Right hindlimb (tissue), 1 donor: ENCODE data around the gene HAL.
"Not testable (repeated sequence)": the region's sequence is repeated elsewhere in the genome, so short reads cannot be mapped to it uniquely, and the experiment has no call there.

ENCODE experiments used
- DNase-seq: peaks from one replicate; pipeline ENCODE4 v3.0.0-alpha.2; 2018

Gene HAL

DNA sequence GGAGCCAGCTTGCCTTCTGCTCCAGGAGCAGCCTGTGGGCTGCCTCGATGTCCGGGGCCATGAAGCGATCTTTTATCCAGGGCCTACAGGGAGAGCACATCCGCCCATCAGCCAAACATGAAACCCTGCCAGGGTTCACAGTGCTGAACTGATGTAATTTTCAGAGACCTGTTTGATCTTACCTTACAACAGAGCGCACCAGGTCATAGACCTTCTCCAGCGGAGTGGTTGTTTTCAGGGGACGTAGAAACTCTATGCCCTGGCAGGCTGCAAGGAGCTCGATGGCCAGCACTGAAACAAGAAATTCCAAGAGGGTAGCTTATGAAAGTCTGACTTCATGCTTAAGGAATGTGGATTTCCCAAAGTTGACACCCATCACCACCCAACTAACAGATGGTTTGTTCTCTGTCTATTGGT, 19.7 kb downstream of the HAL start:
- no peak for DNase-seq

DNA sequence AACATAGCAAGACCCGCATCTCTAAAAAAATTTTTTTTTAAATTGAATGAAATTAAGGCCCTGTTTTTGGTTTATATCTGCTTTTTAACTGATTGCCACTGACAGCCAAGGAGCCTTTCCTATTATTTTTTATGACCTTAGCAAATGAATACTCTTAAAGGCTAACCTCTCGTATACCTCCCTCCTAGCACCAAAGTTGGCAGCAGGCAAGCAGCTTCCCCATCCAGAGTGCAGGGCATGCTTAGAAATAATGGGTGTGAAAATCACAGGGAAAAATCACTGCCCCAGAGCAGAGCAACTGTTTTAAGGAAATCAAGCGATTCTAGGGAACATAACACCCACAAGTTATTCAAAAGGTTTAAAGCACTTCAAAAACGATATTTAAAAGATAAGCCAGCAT, 20.7 kb downstream of the HAL start:
- DNase-seq, result no peak

DNA sequence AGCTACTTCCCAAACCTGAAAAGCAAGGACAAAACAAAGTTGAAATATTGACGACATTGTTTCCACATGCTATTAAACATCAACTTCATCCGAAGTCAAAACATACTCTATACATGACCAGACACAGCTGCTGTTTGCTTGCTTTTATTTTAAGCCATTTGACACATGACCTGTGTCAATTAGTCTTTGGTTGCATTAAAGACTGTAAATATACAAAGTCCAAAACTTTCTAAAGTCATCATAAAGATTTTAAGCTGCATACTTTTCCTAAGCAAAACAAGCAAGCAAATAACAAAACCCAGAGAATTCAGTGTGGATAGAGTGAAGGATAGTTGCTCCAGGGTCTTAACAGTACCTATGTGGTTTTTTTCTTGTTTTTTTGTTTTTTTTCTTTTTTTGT, 21.8 kb downstream of the HAL start:
- no peak for DNase-seq

DNA sequence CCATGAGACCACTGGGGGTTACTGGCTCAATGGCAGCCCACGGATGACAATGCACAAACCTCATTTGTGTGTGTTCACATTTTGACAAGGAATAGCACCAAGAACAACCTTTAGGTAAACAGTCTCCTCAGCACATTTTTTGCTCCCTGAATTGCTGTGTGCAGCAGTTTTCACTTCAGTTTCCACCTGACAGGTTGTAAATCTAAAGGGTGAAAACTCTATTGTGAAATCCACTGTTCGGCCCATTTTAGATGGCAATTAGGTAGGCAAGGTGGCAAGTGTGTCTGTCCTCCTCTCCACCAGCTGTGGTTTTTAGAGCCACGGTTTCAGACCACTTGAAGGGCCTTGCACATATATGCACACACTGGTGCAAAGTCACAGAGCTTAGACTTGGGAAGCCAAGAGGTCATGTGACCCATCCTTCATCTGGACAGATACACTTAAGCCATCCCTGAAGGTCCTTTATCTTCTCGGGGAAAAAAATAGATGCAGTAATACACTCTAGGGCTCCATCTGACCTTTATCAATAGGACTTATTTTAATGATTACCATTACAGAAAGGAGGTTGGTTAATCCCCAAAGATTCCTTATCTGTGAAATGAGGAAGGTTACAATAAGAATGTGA, 23.2 kb downstream of the HAL start:
- DNase-seq, result no peak

DNA sequence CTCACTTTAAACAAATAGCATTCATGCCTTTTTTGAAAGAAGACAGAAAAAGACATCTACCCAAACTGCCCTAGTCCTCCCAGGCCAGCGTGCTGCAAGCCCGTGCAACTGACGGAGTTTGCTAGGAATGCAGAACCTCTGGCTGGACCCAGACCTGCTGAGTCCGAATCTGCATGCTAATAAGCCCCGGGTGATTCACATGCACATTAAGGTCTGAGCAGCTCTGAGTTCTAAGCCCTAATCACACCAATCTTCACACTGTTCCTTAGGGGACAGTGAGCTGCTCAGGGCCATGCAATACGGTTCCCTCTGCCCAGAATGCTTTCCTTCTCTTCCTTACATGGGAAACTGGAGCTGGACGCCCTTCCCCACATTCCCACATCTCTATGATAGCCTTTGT, 25.2 kb downstream of the HAL start:
- DNase-seq, result no peak

DNA sequence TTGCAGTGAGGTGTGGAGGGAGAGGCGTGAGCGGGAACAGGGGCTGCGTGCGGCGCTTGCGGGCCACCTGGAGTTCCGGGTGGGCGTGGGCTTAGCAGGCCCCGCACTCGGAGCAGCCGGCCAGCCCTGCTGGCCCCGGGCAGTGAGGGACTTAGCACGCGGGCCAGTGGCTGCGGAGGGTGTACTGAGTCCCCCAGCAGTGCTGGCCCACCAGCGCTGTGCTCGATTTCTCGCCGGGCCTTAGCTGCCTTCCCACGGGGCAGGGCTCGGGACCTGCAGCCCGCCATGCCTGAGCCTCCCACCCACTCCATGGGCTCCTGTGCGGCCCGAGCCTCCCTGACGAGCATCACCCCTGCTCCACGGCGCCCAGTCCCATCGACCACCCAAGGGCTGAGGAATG, 27.0 kb downstream of the HAL start:
- not testable (repeated sequence) for DNase-seq

DNA sequence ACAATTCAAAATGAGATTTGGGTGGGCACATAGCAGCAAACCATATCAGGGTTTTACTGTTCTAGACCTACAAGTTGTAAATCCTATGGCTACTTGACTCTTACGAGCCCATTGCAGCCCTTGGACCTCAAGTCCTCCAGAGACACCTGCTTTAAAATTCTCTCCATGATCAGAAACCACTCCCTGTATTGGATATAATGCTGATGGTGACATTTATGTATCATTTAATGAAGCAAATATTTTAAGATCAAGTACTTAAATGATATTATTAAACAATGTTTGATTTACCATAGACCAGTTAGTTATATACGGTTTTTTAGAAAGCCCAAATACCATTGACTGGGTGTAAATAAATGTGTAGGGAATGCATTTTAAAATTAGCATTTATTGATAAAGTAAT, 28.8 kb downstream of the HAL start:
- DNase-seq, result no peak

DNA sequence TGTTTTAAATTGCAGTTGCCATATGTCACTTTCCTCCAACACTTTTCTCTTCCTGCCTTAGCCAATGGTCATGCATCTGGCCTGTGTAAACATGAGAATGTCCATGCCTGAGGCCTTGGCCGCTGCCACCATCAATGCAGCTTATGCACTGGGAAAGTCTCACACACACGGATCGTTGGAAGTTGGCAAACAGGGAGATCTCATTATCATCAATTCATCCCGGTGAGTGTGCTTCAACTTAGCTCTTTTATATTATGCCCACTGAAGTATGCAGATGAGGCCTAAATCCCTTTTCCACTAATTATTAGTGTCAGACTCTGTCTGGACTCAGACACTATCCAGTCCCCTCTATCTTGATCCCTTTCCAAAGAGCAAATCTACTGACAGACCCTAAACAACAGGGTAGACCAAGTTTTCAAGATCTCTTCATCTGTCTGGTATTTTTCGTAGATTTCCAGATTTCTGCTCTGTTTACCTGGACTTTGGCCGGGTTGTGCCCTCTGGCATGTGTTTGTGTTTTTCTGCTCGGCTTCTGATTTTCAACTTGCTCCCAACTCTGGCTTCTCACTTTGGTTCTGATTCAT, 29.8 kb downstream of the HAL start:
- no peak for DNase-seq

DNA sequence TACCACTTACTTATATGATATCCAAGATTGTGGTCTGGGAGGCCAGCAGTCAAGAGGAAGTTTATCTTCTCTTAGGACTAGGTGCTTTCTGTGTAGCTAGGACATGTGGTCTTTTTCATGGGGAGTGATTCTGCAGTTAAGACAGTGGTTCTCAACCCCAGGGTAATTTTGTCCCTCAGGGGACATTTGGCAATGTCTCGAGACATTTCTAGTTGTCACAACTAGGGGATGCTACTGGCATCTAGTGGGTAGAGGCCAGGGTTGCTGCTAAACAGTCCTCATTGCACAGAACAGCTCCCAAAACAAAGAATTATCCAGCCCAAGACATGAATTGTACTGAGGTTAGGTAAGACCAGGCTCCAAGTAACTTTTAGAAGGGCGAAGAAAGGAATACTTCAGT, 33.0 kb downstream of the HAL start:
- DNase-seq, result no peak

DNA sequence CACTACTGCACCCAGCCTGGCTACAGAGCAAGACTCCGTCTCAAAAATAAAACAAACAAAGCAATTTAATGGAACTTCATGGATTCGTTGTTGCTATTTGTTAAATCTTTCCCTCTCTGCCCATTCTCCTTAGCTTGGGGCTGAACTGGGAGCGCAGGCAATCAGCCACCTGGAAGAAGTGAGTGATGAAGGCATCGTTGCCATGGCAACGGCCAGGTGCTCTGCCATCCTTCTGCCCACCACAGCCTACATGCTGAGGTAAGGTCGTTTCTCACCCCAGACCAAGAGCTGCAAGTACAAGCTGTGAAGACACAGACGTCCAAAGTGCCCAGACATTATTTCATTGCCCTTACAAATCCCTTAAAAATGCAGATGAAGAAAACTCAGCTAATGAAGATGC, 33.9 kb downstream of the HAL start:
- no peak for DNase-seq

DNA sequence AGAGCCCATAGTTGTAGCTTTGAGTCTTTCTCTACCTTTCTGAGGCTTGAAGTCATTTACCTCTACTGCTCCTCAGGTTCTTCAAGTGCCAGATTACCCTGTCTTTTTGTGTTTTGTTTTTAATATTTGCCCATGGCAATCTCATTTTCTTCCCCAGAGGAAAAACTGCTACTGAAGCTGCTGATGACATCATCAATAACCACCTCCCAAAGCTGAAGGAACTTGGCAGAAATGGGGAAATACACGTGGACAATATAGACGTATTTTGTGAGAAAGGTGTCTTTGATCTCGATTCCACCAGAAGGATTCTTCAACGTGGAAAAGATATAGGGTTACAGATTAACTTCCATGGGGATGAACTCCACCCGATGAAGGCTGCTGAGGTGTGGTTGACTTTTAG, 35.9 kb downstream of the HAL start:
- DNase-seq, result no peak

DNA sequence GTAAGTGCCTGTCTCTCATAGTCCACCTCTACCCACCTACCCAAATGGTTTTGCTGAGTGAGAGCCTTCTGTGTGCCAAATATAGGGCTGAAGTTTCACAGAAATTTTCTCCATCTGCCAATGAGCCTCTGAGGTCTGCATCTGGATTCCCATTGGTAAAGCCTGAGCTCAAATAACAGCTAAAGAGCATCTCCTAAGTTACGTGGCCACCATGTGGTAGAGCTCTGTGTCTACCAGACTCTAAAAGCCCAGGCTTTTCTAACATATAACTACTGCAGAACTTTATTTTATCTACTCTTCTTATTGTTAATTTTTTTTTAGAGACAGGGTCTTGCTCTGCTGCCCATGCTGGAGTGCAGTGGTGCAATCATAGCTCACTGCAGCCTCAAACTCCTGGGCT, 37.0 kb downstream of the HAL start:
- no peak for DNase-seq

DNA sequence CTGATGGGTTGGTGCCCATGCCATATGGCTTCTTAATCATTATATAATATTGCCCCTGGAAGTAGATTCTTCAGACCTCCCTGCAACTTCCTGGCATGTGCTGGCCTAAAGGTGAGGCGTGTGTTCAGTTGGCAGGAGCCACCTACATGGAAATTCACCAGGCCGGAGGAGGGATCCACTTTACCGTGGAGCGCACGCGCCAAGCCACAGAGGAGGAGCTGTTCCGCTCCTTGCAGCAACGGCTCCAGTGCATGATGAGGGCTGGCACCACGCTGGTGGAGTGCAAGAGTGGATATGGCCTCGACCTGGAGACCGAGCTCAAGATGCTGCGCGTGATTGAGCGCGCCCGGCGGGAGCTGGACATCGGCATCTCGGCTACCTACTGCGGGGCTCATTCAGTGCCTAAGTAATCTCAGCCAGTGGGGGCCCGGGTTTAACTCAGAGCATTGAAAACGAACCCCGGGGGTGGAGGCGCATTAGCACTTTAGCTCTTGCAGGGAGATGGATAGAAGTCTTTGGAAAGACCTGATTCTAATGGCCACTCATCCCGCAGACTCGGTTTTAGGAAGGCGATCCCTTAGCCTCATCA, 39.5 kb downstream of the HAL start:
- DNase-seq, result no peak

DNA sequence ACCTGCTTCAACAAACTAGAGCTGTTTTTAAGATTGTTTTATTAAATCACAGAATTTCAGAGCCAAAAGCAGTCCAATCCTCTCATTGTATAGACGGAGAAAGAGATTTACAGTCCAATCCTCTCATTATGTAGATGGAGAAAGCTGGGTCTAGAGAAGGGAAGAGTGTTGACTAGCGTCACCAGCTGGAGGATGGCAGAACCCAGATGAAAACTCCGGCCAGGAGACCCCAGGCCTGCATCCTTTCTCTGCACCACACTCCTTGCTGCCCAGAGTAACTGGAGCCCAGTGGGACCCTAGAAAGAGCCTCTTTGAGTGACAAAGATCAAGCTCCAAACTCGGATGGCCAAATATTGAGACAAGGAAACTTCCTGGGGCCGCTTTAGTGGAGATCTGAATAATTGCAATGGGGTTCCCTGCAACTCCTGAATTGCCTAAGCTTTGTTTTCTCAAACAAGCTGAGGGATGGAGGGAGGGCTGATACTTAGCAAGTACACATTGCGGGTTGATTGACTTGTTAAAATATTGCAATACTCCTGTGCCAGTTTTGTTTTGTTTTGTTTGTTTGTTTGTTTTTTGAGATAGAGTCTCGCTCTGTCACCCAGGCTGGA, 40.5 kb downstream of the HAL start:
- no peak for DNase-seq

DNA sequence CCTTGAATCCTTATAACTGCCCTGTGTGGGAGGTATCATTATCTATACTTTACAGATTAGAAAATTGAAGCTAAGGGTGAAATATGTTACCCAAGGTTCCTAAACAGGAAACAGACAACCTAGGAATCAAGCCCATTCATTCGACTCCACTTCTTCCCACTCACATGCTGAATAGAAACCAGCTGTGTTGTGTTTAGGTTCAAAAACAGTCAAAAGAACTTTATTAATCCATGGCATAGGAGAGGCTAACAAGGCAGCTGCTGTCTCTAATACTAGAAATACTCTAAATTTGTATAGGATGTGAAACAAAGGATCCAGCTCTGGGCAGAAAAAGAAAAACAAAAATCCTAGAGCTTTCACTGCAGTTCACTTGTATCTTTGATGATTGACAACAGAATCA, 43.1 kb downstream of the HAL start:
- DNase-seq, result no peak

DNA sequence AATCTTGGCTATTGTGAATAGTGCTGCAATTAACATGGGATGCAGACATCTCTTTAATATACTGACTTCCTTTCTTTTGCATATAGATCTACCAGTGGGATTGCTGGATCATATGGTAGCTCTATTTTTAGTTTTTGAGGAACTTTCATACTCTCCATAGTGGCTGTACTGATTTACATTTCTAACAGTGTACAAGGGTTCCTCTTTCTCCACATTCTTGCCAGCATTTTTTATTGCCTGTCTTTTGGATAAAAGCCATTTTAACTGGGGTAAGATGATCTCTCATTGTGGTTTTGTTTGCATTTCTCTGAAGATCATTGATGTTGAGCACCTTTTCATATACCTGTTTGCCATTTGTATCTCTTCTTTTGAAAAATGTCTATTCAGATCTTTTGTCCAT, 44.6 kb downstream of the HAL start:
- DNase-seq, result no peak

DNA sequence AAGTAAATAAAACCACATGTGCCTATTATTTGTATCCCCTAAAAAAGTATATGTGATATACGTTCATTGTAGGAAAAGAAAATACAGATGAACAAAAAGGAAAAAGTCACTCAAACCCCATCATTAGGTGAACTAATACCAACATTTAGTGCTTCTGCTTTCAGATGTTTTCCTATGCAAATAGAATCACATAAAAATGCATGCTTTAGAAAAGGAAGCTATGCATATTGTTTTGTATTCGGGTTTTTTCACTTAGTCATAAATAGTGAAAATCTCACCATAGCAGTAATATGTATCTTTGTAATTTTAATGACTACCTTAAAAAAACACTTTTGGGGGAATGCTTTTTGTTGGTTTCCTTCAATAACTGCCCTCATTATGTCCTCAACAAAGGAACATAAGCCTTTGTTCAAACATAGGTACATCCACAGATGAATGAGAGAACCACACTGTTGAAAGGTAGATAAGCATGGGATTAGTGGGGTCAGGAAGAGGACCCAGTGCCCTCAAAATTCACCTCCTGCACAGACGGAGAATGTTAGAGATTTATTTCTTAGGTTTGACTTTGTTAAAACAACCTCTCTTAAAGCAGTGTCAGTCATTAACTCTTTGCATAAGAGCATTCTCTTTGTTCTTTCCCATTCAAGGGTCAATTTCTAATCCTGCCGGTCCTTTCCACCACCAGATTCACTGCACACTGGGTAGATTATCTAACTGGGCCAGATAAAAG, 46.5 kb downstream of the HAL start:
- DNase-seq, result no peak

DNA sequence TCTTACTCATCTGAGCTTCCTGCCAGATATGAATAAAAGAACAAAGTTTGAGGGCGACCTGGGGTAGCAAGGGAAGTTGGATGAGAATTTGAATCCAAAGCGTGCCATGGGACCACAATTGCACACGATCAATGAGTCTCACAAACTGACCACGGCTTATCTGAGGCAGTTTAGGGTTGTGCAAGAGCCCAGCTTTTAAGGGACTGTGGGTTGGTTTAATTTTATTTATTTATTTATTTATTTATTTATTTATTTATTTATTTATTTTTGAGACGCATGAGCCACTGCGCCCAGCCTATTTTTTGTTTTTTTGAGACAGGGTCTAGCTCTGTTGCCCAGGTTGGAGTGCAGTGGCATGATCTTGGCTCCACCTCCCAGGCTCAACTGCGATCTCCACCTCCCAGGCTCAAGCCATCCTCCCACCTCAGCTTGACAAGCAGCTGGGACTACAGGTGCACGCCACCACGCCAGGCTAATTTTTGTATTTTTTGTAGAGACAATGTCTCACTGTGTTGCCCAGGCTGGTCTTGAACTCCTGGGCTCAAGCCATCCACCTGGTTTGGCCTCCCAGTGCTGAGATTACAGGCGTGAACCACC, 51.9 kb downstream of the HAL start:
- DNase-seq, result no peak

DNA sequence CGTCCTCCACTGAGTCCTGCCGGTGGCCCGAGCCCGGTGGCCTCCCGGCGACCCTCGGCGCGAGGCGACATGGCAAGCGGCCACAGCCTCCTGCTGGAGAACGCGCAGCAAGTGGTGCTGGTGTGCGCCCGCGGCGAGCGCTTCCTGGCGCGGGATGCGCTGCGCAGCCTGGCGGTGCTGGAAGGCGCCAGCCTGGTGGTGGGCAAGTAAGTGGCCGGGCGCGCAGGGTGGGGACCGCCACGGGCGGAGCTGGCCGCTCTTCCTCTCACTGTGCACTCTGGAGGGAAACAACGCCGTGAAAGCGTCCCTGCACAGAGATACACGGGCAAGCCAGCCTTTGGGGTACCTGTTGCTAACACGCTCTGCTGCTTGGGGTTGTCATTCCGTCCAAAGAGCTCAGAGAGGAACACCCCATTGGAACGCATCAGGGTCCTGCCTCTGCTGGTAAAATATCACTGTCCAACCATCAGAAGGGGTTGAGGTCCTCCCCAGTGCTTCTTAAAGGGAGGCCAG, 52.8 kb downstream of the HAL start, which contains the start of gene AMDHD1:
Gene AMDHD1 (plus strand): TSS at position 2 of the 513 bp plus-strand sequence. CDS start 68 bp downstream, at position 70.
- DNase-seq, result peak; percentile 71

DNA sequence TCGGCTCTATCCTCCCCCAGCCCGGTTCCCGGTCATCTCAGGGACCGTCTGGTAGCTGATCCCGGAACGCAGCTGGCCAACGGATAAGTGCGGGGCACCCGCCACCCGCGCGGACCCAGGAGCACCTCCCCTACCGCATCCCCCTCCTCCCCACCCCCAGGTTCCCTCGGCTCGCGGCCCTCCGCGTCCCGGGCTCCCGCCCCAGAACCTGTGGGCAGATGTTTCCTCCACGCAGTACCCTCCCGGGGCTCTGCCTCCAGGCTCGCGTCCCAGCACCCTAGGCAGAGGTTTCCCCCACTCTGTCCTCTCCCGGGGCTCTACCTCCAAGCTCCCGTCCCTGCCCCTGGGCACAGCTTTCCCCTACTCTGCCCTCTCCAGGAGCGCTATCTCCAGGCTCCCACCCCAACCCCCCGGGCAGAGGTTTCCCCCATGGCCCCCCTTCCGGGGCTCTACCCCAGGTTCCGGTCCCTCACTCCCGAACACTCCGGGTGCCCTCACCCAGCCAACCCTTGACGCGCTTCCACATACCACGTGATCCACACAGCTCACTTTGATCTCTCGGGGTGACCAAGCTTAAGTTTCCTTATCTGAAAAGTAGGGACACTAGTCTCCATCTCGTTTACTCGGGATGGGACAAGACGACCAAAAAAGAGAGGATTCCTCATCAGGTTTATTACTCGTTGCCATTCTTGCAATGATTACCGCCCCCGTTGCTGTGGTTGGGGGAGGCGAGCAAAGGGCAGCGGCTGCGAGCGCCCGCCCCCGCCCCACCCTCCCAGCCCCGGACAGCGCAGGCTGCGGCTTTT, 53.4 kb downstream of the HAL start, which contains the start of gene CCDC38:
Gene CCDC38 (minus strand): TSS at position 91 of the 806 bp plus-strand sequence. CDS start 6,105 bp downstream, outside the sequence.
- DNase-seq, result peak; percentile 73

DNA sequence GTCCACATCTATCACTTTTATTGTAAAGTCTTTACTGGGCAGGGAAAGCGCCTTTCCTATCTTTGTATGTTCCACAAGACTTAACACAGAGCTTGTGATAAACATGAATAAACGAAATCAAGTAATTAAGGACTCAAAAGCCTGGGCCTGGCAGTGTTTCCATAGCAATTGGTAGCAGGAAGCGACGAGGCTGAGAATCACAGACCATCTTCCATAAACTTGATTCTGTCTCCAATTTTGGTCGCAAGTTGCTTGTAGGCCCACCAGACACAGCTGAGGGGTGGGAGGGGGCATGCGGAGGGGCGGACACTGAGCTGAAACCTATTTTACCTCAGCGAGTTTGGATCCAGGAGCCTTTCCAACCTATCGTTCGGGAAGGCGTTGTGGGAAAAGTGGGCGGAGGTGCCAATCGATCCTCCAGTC, 54.0 kb downstream of the HAL start:
- no peak for DNase-seq

DNA sequence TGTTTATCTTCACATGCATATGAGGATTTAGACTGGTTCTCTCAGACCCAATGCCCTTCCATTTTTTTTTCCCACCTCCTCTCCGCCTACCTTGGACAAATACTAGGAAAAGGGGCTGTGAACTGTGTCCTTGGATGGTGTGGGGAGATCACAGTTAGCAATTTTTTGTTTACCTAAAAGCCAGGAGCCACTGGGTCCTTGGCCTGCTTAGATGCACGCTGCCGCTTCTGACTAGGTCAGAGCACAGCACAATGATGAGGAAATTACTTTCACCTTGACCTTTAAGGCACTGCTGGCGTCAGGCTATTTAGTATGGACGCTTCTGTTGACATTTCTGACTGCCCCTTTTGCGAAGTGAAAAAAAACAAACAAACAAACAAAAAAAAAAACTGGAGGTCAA, 55.6 kb downstream of the HAL start:
- no peak for DNase-seq
